ENCODE data around the gene INPP5A. TPM values are rescaled to one million over a fixed set of nuclear protein-coding genes. Genes with fewer than 3 reads are reported as not detected.

INPP5A gene
- total RNA-seq, 1 donor from 2014 or later: 35.4 TPM

- Mint-ChIP-seq H3K9me3 (no peaks in the 10 kb centered on the region), H3K36me3 (ENCODE audit: low read depth) (no peaks in the 10 kb centered on the region), H3K4me1 (no peaks in the 10 kb centered on the region), H3K27ac (ENCODE audit: unreplicated experiment) (no peak overlapping the region), H3K27me3 (ENCODE audit: low read depth) (no peaks in the 10 kb centered on the region), H3K4me3 (no peak overlapping the region)
- TF ChIP-seq CTCF (conservative IDR thresholded peaks at IDR 0.05): no peak
- no peak for DNase-seq (ENCODE audit: low read depth, low spot score)
Measured at GRCh38 chr10:132507409-132507955, 30.1 kb upstream of the INPP5A start.

- H3K4me1 Mint-ChIP-seq: no peaks in the 10 kb centered on the region
- no peak for DNase-seq (ENCODE audit: low read depth, low spot score)
- no peak overlapping the region for H3K27ac Mint-ChIP-seq (ENCODE audit: unreplicated experiment)
- no peaks in the 10 kb centered on the region for H3K9me3 Mint-ChIP-seq
- no peaks in the 10 kb centered on the region for H3K36me3 Mint-ChIP-seq (ENCODE audit: low read depth)
- H3K4me3 Mint-ChIP-seq: no peak overlapping the region
- no peaks in the 10 kb centered on the region for H3K27me3 Mint-ChIP-seq (ENCODE audit: low read depth)
- no peak for TF ChIP-seq CTCF (conservative IDR thresholded peaks at IDR 0.05)
Measured at GRCh38 chr10:132507956-132508490, 29.6 kb upstream of the INPP5A start.

GRCh38 chr10:132508581-132509443 lies 28.8 kb upstream of the INPP5A start:
- Mint-ChIP-seq H3K9me3 (no peaks in the 10 kb centered on the region), H3K27me3 (ENCODE audit: low read depth) (no peaks in the 10 kb centered on the region), H3K4me3 (no peak overlapping the region), H3K4me1 (no peaks in the 10 kb centered on the region), H3K27ac (ENCODE audit: unreplicated experiment) (no peak overlapping the region), H3K36me3 (ENCODE audit: low read depth) (no peaks in the 10 kb centered on the region)
- no peak for TF ChIP-seq CTCF (conservative IDR thresholded peaks at IDR 0.05)
- no peak for DNase-seq (ENCODE audit: low read depth, low spot score)

- no peak for TF ChIP-seq CTCF (conservative IDR thresholded peaks at IDR 0.05)
- Mint-ChIP-seq H3K4me1 (no peaks in the 10 kb centered on the region), H3K27ac (ENCODE audit: unreplicated experiment) (no peak overlapping the region), H3K9me3 (no peaks in the 10 kb centered on the region), H3K27me3 (ENCODE audit: low read depth) (no peaks in the 10 kb centered on the region), H3K36me3 (ENCODE audit: low read depth) (no peaks in the 10 kb centered on the region), H3K4me3 (no peak overlapping the region)
- DNase-seq (ENCODE audit: low read depth, low spot score): no peak
Measured at GRCh38 chr10:132509506-132510173, 27.9 kb upstream of the INPP5A start.

- Mint-ChIP-seq H3K9me3 (no peaks in the 10 kb centered on the region), H3K36me3 (ENCODE audit: low read depth) (no peaks in the 10 kb centered on the region), H3K27me3 (ENCODE audit: low read depth) (no peaks in the 10 kb centered on the region), H3K27ac (ENCODE audit: unreplicated experiment) (no peak overlapping the region), H3K4me1 (peaks cover 2% of the 10 kb centered on the region), H3K4me3 (no peak overlapping the region)
- no peak for TF ChIP-seq CTCF (conservative IDR thresholded peaks at IDR 0.05)
- no peak for DNase-seq (ENCODE audit: low read depth, low spot score)
Measured at GRCh38 chr10:132510174-132510611, 27.4 kb upstream of the INPP5A start.
